Activated naive CD8-positive, alpha-beta T cell treated with anti-CD3 and anti-CD28 coated beads, Interleukin-2, amount 10 ng/mL, durations not matched to agents 7 days and 5 days (primary cell): ENCODE measurements around the gene CDK4. TPM values are rescaled to one million over a fixed set of nuclear protein-coding genes. Genes with fewer than 3 reads are reported as not detected.

Experiments
- ATAC-seq: fragments of 150-1000 bp; cut with Tn5 transposase; one replicate; pipeline ENCODE4 v1.10.0; 2021; ENCODE audit warnings: low read depth, moderate library complexity
- POLR2A ChIA-PET: fragments of 350-600 bp; sonication (Branson Sonifier 250); formaldehyde crosslinking; loops from one replicate; lab custom pipeline; 2021; ENCODE audit warnings: antibody characterized with exemption; lab: Charles Lee
- DNase-seq: peaks from one replicate; pipeline ENCODE4 v3.0.0; 2021
- H3K27ac Mint-ChIP-seq: one replicate; pipeline ENCODE4 v1.8.0; 2022; ENCODE audit warnings: mild to moderate bottlenecking, mixed read lengths
- H3K27me3 Mint-ChIP-seq: one replicate; pipeline ENCODE4 v1.8.0; 2022; ENCODE audit warnings: mild to moderate bottlenecking, moderate library complexity, mixed read lengths
- H3K36me3 Mint-ChIP-seq: one replicate; pipeline ENCODE4 v1.8.0; 2021; ENCODE audit warnings: mild to moderate bottlenecking, mixed read lengths
- H3K4me1 Mint-ChIP-seq: one replicate; pipeline ENCODE4 v1.8.0; 2021; ENCODE audit warnings: mixed read lengths
- H3K4me3 Mint-ChIP-seq: one replicate; pipeline ENCODE4 v1.8.0; 2022; ENCODE audit warnings: mild to moderate bottlenecking, moderate library complexity, mixed read lengths
- H3K9me3 Mint-ChIP-seq: one replicate; pipeline ENCODE4 v1.8.0; 2021; ENCODE audit warnings: mixed read lengths
- total RNA-seq, 2 experiments: library from RNA; stranded (reverse); gene quantifications; one replicate each; pipeline ENCODE4 v1.2.3, GENCODE V29; 2021

Gene CDK4
- total RNA-seq, 2 experiments from 2014 or later: 98.4 to 100 TPM

GRCh38 chr12:57739914-57740538 lies 12.1 kb downstream of the CDK4 start:
- H3K27me3 Mint-ChIP-seq: no peaks in the 10 kb centered on the region
- peak overlapping the region; percentile 51 for H3K27ac Mint-ChIP-seq
- DNase-seq (no peak), ATAC-seq (no peak)
- no peaks in the 10 kb centered on the region for H3K9me3 Mint-ChIP-seq
- POLR2A ChIA-PET: interaction anchor here (0.5 to 1.5 kb wide), 4 partner anchors 9 to 201 kb away, joined by 3 to 4 read pairs (median 3); partner anchors contain the start of gene ATP23
- H3K4me3 Mint-ChIP-seq: peak overlapping the region; percentile 88
- peaks cover 46% of the 10 kb centered on the region for H3K4me1 Mint-ChIP-seq
- H3K36me3 Mint-ChIP-seq: peaks cover 17% of the 10 kb centered on the region

GRCh38 chr12:57739387-57739786 lies 12.7 kb downstream of the CDK4 start:
- no peaks in the 10 kb centered on the region for H3K9me3 Mint-ChIP-seq
- H3K27ac Mint-ChIP-seq: peak overlapping the region; percentile 51
- H3K36me3 Mint-ChIP-seq: peaks cover 19% of the 10 kb centered on the region
- H3K27me3 Mint-ChIP-seq: no peaks in the 10 kb centered on the region
- POLR2A ChIA-PET: interaction anchor here (1.5 kb wide), 2 partner anchors 8 to 12 kb away, joined by 3 to 4 read pairs; no protein-coding TSS in a partner anchor
- ATAC-seq (no peak), DNase-seq (no peak)
- H3K4me1 Mint-ChIP-seq: peaks cover 46% of the 10 kb centered on the region
- peak overlapping the region; percentile 88 for H3K4me3 Mint-ChIP-seq

GRCh38 chr12:57738661-57739237 lies 13.4 kb downstream of the CDK4 start, which contains the start of gene AGAP2:
Gene AGAP2, minus strand, starts transcription at chr12:57738742. Its CDS starts 496 bp downstream, at chr12:57738246.
- POLR2A ChIA-PET: interaction anchor here (1.5 kb wide), 1 partner anchor 7 kb away, joined by 3 read pairs; no protein-coding TSS in a partner anchor
- Mint-ChIP-seq H3K27ac (peak within 1 kb of the TSS; percentile 42), H3K4me3 (peak within 1 kb of the TSS; percentile 88), H3K4me1 (peaks cover 39% of the 10 kb centered on the region), H3K36me3 (peaks cover 21% of the 10 kb centered on the region), H3K9me3 (no peaks in the 10 kb centered on the region), H3K27me3 (no peaks in the 10 kb centered on the region)
- ATAC-seq (no peak), DNase-seq (no peak)

- Mint-ChIP-seq H3K4me1 (peaks cover 38% of the 10 kb centered on the region), H3K27ac (no peak overlapping the region), H3K36me3 (peaks cover 25% of the 10 kb centered on the region), H3K9me3 (no peaks in the 10 kb centered on the region), H3K27me3 (no peaks in the 10 kb centered on the region), H3K4me3 (no peak overlapping the region)
- POLR2A ChIA-PET: interaction anchor here (1.0 kb wide), 1 partner anchor 11 kb away, joined by 3 read pairs; no protein-coding TSS in a partner anchor
- ATAC-seq (no peak), DNase-seq (no peak)
These were observed 14.3 kb downstream of the CDK4 start for GRCh38 chr12:57737467-57738460.

GRCh38 chr12:57736741-57737466 lies 15.2 kb downstream of the CDK4 start:
- POLR2A ChIA-PET: interaction anchor here (0.6 to 1.0 kb wide), 2 partner anchors 10 to 29 kb away, joined by 3 read pairs; no protein-coding TSS in a partner anchor
- ATAC-seq (no peak), DNase-seq (no peak)
- no peak overlapping the region for H3K4me3 Mint-ChIP-seq
- peak overlapping the region; percentile 54 for H3K27ac Mint-ChIP-seq
- H3K9me3 Mint-ChIP-seq: no peaks in the 10 kb centered on the region
- H3K4me1 Mint-ChIP-seq: peaks cover 33% of the 10 kb centered on the region
- H3K27me3 Mint-ChIP-seq: no peaks in the 10 kb centered on the region
- peaks cover 32% of the 10 kb centered on the region for H3K36me3 Mint-ChIP-seq

- POLR2A ChIA-PET: interaction anchor here (0.6 to 1.0 kb wide), 2 partner anchors 9 to 28 kb away, joined by 3 read pairs; no protein-coding TSS in a partner anchor
- H3K4me3 Mint-ChIP-seq: no peak overlapping the region
- H3K4me1 Mint-ChIP-seq: peaks cover 31% of the 10 kb centered on the region
- peak overlapping the region; percentile 54 for H3K27ac Mint-ChIP-seq
- no peaks in the 10 kb centered on the region for H3K9me3 Mint-ChIP-seq
- ATAC-seq (no peak), DNase-seq (no peak)
- no peaks in the 10 kb centered on the region for H3K27me3 Mint-ChIP-seq
- H3K36me3 Mint-ChIP-seq: peaks cover 38% of the 10 kb centered on the region
These were observed 16.0 kb downstream of the CDK4 start for GRCh38 chr12:57735952-57736740.

- no peak overlapping the region for H3K27ac Mint-ChIP-seq
- H3K36me3 Mint-ChIP-seq: peaks cover 40% of the 10 kb centered on the region
- ATAC-seq: no peak
- POLR2A ChIA-PET: no interaction called here
- H3K4me3 Mint-ChIP-seq: no peak overlapping the region
- H3K4me1 Mint-ChIP-seq: peaks cover 24% of the 10 kb centered on the region
- no peak for DNase-seq
- no peaks in the 10 kb centered on the region for H3K9me3 Mint-ChIP-seq
- no peaks in the 10 kb centered on the region for H3K27me3 Mint-ChIP-seq
These were observed 16.8 kb downstream of the CDK4 start for GRCh38 chr12:57735198-57735855.

- Mint-ChIP-seq H3K27ac (no peak overlapping the region), H3K9me3 (no peaks in the 10 kb centered on the region), H3K36me3 (peaks cover 40% of the 10 kb centered on the region), H3K4me1 (peaks cover 19% of the 10 kb centered on the region), H3K27me3 (no peaks in the 10 kb centered on the region), H3K4me3 (no peak overlapping the region)
- DNase-seq (no peak), ATAC-seq (no peak)
- POLR2A ChIA-PET: interaction anchor here (1.2 kb wide), 1 partner anchor 9 kb away, joined by 3 read pairs; no protein-coding TSS in a partner anchor
These were observed 17.5 kb downstream of the CDK4 start for GRCh38 chr12:57734591-57734990.

- no peak overlapping the region for H3K4me3 Mint-ChIP-seq
These were observed 18.2 kb downstream of the CDK4 start for GRCh38 chr12:57733928-57734327.

GRCh38 chr12:57732726-57733593 lies 19.1 kb downstream of the CDK4 start:
- H3K4me3 Mint-ChIP-seq: no peak overlapping the region
- peaks cover 11% of the 10 kb centered on the region for H3K4me1 Mint-ChIP-seq
- no peak for ATAC-seq
- H3K27ac Mint-ChIP-seq: peak overlapping the region; percentile 42
- H3K36me3 Mint-ChIP-seq: peaks cover 42% of the 10 kb centered on the region
- no peak for DNase-seq
- POLR2A ChIA-PET: interaction anchor here (0.7 to 1.1 kb wide), 3 partner anchors 9 to 10 kb away, joined by 3 to 7 read pairs (median 3); no protein-coding TSS in a partner anchor
- H3K9me3 Mint-ChIP-seq: no peaks in the 10 kb centered on the region
- H3K27me3 Mint-ChIP-seq: no peaks in the 10 kb centered on the region

More at GRCh38 chr12:57733928-57734327, 18.2 kb downstream of the CDK4 start:
- Mint-ChIP-seq H3K27ac (no peak overlapping the region), H3K27me3 (no peaks in the 10 kb centered on the region), H3K4me1 (peaks cover 12% of the 10 kb centered on the region), H3K36me3 (peaks cover 37% of the 10 kb centered on the region), H3K9me3 (no peaks in the 10 kb centered on the region)
- no peak for ATAC-seq
- POLR2A ChIA-PET: interaction anchor here (1.2 kb wide), 1 partner anchor 8 kb away, joined by 3 read pairs; no protein-coding TSS in a partner anchor
- no peak for DNase-seq
